ENCODE data around the gene ATXN7. TPM values are rescaled to one million over a fixed set of nuclear protein-coding genes. Genes with fewer than 3 reads are reported as not detected.

The ATXN7 gene
- polyA plus RNA-seq, 4 donors = 13.7 to 34.7 (median 22.2) TPM

GRCh38 chr3:64038253-64038767 lies 174.6 kb downstream of the ATXN7 start:
- no peak for DNase-seq (ENCODE audit: low read depth in 4 of 4, low spot score in 2 of 4)

GRCh38 chr3:64039332-64039731 lies 175.7 kb downstream of the ATXN7 start:
- DNase-seq (ENCODE audit: low read depth in 4 of 4, low spot score in 2 of 4) = no peak

GRCh38 chr3:64039981-64040733 lies 176.5 kb downstream of the ATXN7 start:
- no peak for DNase-seq (ENCODE audit: low read depth in 4 of 4, low spot score in 2 of 4)

- DNase-seq (ENCODE audit: low read depth in 4 of 4, low spot score in 2 of 4) = no peak
These were observed 179.3 kb downstream of the ATXN7 start for GRCh38 chr3:64042952-64043351.

- DNase-seq (ENCODE audit: low read depth in 4 of 4, low spot score in 2 of 4) = no peak
These were observed 182.9 kb downstream of the ATXN7 start for GRCh38 chr3:64046592-64046991.

GRCh38 chr3:64046996-64047594 lies 183.4 kb downstream of the ATXN7 start:
- DNase-seq (ENCODE audit: low read depth in 4 of 4, low spot score in 2 of 4) = no peak

GRCh38 chr3:64047787-64048186 lies 184.1 kb downstream of the ATXN7 start:
- DNase-seq (ENCODE audit: low read depth in 4 of 4, low spot score in 2 of 4) = no peak

GRCh38 chr3:64048631-64049061 lies 185.0 kb downstream of the ATXN7 start:
- DNase-seq (ENCODE audit: low read depth in 4 of 4, low spot score in 2 of 4) = no peak

- DNase-seq (ENCODE audit: low read depth in 4 of 4, low spot score in 2 of 4) = no peak
These were observed 185.5 kb downstream of the ATXN7 start for GRCh38 chr3:64049136-64049535.

- DNase-seq (ENCODE audit: low read depth in 4 of 4, low spot score in 2 of 4) = no peak
These were observed 186.2 kb downstream of the ATXN7 start for GRCh38 chr3:64049832-64050231.

Other genes with a start within 250 kb of the ATXN7 start
- under 1 TPM in 1 of 4 donors, not detected in 3; 0.03 TPM for gene SNTN, start 211.2 kb upstream of the ATXN7 start, polyA plus RNA-seq (ENCODE audit: insufficient read length in 4 of 4)
- 1 to 10 TPM in 2 of 4 donors, under 1 TPM in 1, not detected in 1; 0.31 to 1.2 (median 1.2) TPM for gene C3orf49, start 44.6 kb upstream of the ATXN7 start, polyA plus RNA-seq (ENCODE audit: insufficient read length in 4 of 4)
- 10 to 100 TPM; 66.4 to 90.0 (median 76.5) TPM for gene THOC7, start 62 bp upstream of the ATXN7 start, polyA plus RNA-seq (ENCODE audit: insufficient read length in 4 of 4)
- gene SCAANT1, start 48.5 kb downstream of the ATXN7 start, polyA plus RNA-seq (ENCODE audit: insufficient read length in 4 of 4) = 1 to 10 TPM in 2 of 4 donors, not detected in 2; 1.0 to 1.8 TPM
- gene PSMD6, start 159.6 kb downstream of the ATXN7 start, polyA plus RNA-seq (ENCODE audit: insufficient read length in 4 of 4) = 100 to 1,000 TPM; 109 to 132 (median 112) TPM